MM.1S (cell line): ENCODE measurements around the gene NCKAP5.

Experiments used
- DNase-seq: peaks from one replicate; pipeline ENCODE4 v3.0.0-alpha.2; 2015
- H2AFZ ChIP-seq: fragments of 300-600 bp; sonication (generic); 2 replicates; pipeline ENCODE4 v1.6.0; 2016; ENCODE audit warnings: antibody characterized with exemption, low read length
- H3F3A ChIP-seq: fragments of 300-600 bp; sonication (generic); 2 replicates; pipeline ENCODE4 v1.6.1; 2016; ENCODE audit warnings: mild to moderate bottlenecking, antibody characterized with exemption, low read length, moderate library complexity, mixed read lengths; ENCODE audit not compliant: insufficient read depth
- H3K27ac ChIP-seq: fragments of 300-600 bp; sonication (generic); 2 replicates; pipeline ENCODE4 v1.5.1; 2016; ENCODE audit warnings: mild to moderate bottlenecking, low read length
- H3K27me3 ChIP-seq: fragments of 300-600 bp; sonication (generic); replicated peaks from 2 replicates; pipeline ENCODE4 v1.6.0; 2016; ENCODE audit warnings: low read length; ENCODE audit not compliant: insufficient read depth
- H3K36me3 ChIP-seq: fragments of 300-600 bp; sonication (generic); replicated peaks from 2 replicates; pipeline ENCODE4 v1.6.1; 2016; ENCODE audit warnings: mild to moderate bottlenecking, low read length, mixed read lengths; ENCODE audit not compliant: insufficient read depth
- H3K4me1 ChIP-seq: fragments of 300-600 bp; sonication (generic); 2 replicates; pipeline ENCODE4 v1.6.1; 2016; ENCODE audit warnings: low read length, mixed read lengths
- H3K4me2 ChIP-seq: fragments of 300-600 bp; sonication (generic); 2 replicates; pipeline ENCODE4 v1.6.0; 2016; ENCODE audit warnings: low read depth, low read length
- H3K4me3 ChIP-seq: fragments of 300-600 bp; sonication (generic); 2 replicates; pipeline ENCODE4 v1.5.1; 2016; ENCODE audit warnings: low read length, mixed read lengths
- H3K79me2 ChIP-seq: fragments of 300-600 bp; sonication (generic); 2 replicates; pipeline ENCODE4 v1.6.1; 2016; ENCODE audit warnings: mixed run types, low read length, mixed read lengths
- H3K9ac ChIP-seq: fragments of 300-600 bp; sonication (generic); 2 replicates; pipeline ENCODE4 v1.6.1; 2016; ENCODE audit warnings: low read length, mixed read lengths
- H3K9me2 ChIP-seq: fragments of 300-600 bp; sonication (generic); replicated peaks from 2 replicates; pipeline ENCODE4 v1.6.1; 2016; ENCODE audit warnings: mild to moderate bottlenecking, low read length, mixed read lengths; ENCODE audit not compliant: insufficient read depth
- H3K9me3 ChIP-seq: fragments of 300-600 bp; sonication (generic); replicated peaks from 2 replicates; pipeline ENCODE4 v1.6.1; 2016; ENCODE audit warnings: mild to moderate bottlenecking, low read length, mixed read lengths; ENCODE audit not compliant: insufficient read depth
- H4K20me1 ChIP-seq: fragments of 300-600 bp; sonication (generic); 2 replicates; pipeline ENCODE4 v1.6.1; 2016; ENCODE audit warnings: mild to moderate bottlenecking, low read length, moderate library complexity, mixed read lengths; ENCODE audit not compliant: insufficient read depth
- CTCF ChIP-seq: fragments of 300-600 bp; sonication (generic); IDR thresholded peaks from 2 replicates; pipeline ENCODE4 v1.5.1; 2016; ENCODE audit warnings: antibody characterized with exemption, low read length, mixed read lengths
- EZH2 ChIP-seq: fragments of 300-600 bp; sonication (generic); optimal IDR thresholded peaks from 2 replicates; pipeline ENCODE3; 2017; ENCODE audit warnings: low read depth, mild to moderate bottlenecking, antibody characterized with exemption, low read length, mixed read lengths
- EZH2phosphoT487 ChIP-seq: fragments of 300-600 bp; sonication (generic); IDR thresholded peaks from 2 replicates; pipeline ENCODE4 v1.6.1; 2018; ENCODE audit warnings: antibody characterized with exemption, low read length

NCKAP5 gene

GRCh38 chr2:133166031-133166430 is 402.2 kb downstream of the NCKAP5 start:
- no peak overlapping the region for H3K4me2 ChIP-seq
- no peaks in the 10 kb centered on the region for H3K9me3 ChIP-seq
- no peak for DNase-seq
- no peak overlapping the region for H3K9ac ChIP-seq
- no peaks in the 10 kb centered on the region for H3K4me1 ChIP-seq
- H3K27ac ChIP-seq: no peak overlapping the region
- H2AFZ ChIP-seq: no peak overlapping the region
- no peaks in the 10 kb centered on the region for H4K20me1 ChIP-seq
- H3K9me2 ChIP-seq: no peaks in the 10 kb centered on the region
- no peak for TF ChIP-seq CTCF
- no peak for TF ChIP-seq EZH2phosphoT487
- TF ChIP-seq EZH2: no peak
- H3K36me3 ChIP-seq: no peaks in the 10 kb centered on the region
- H3K79me2 ChIP-seq: no peaks in the 10 kb centered on the region
- no peaks in the 10 kb centered on the region for H3K27me3 ChIP-seq
- no peaks in the 10 kb centered on the region for H3F3A ChIP-seq
- no peak overlapping the region for H3K4me3 ChIP-seq

- TF ChIP-seq EZH2 (no peak), EZH2phosphoT487 (no peak), CTCF (no peak)
- no peak overlapping the region for H3K9ac ChIP-seq
- no peaks in the 10 kb centered on the region for H3K27me3 ChIP-seq
- no peaks in the 10 kb centered on the region for H3K9me3 ChIP-seq
- H3K4me3 ChIP-seq: no peak overlapping the region
- H3K36me3 ChIP-seq: no peaks in the 10 kb centered on the region
- H2AFZ ChIP-seq: no peak overlapping the region
- no peaks in the 10 kb centered on the region for H3K9me2 ChIP-seq
- H3K27ac ChIP-seq: no peak overlapping the region
- H3F3A ChIP-seq: no peaks in the 10 kb centered on the region
- H3K4me1 ChIP-seq: no peaks in the 10 kb centered on the region
- no peaks in the 10 kb centered on the region for H3K79me2 ChIP-seq
- no peak for DNase-seq
- H4K20me1 ChIP-seq: no peaks in the 10 kb centered on the region
- H3K4me2 ChIP-seq: no peak overlapping the region
Observed at GRCh38 chr2:133163111-133163510, 405.2 kb downstream of the NCKAP5 start.

- Histone ChIP-seq H3K36me3 (no peaks in the 10 kb centered on the region), H3K27ac (no peak overlapping the region), H3K4me3 (no peak overlapping the region), H3F3A (no peaks in the 10 kb centered on the region), H3K79me2 (no peaks in the 10 kb centered on the region), H3K9me3 (no peaks in the 10 kb centered on the region), H3K9ac (no peak overlapping the region), H2AFZ (no peak overlapping the region), H3K9me2 (no peaks in the 10 kb centered on the region), H3K4me1 (no peaks in the 10 kb centered on the region), H3K27me3 (no peaks in the 10 kb centered on the region), H3K4me2 (no peak overlapping the region), H4K20me1 (no peaks in the 10 kb centered on the region)
- TF ChIP-seq EZH2phosphoT487 (no peak), EZH2 (no peak), CTCF (no peak)
- no peak for DNase-seq
Observed at GRCh38 chr2:133158442-133158841, 409.8 kb downstream of the NCKAP5 start.

- Histone ChIP-seq H3K36me3 (no peaks in the 10 kb centered on the region), H3K9ac (no peak overlapping the region), H4K20me1 (no peaks in the 10 kb centered on the region), H3K4me1 (no peaks in the 10 kb centered on the region), H3K9me3 (no peaks in the 10 kb centered on the region), H3K4me3 (no peak overlapping the region), H3F3A (no peaks in the 10 kb centered on the region), H2AFZ (no peak overlapping the region), H3K27ac (no peak overlapping the region), H3K9me2 (no peaks in the 10 kb centered on the region), H3K79me2 (no peaks in the 10 kb centered on the region), H3K27me3 (no peaks in the 10 kb centered on the region), H3K4me2 (no peak overlapping the region)
- TF ChIP-seq CTCF: no peak
- no peak for TF ChIP-seq EZH2
- TF ChIP-seq EZH2phosphoT487: no peak
- DNase-seq: no peak
Observed at GRCh38 chr2:133158024-133158423, 410.2 kb downstream of the NCKAP5 start.
